ENCODE data around the gene TTLL11.
A peak's percentile ranks its signal among the peaks of the same experiment; 100 is the strongest.

GRCh38 chr9:121895818-121896544 is 197.1 kb downstream of the TTLL11 start:
- TF ChIP-seq CTCF (IDR thresholded peaks at IDR 0.05): peak; percentile 23 to 48 (median 38)
- no peak for TF ChIP-seq POLR2A (IDR thresholded peaks at IDR 0.05)

All from uterus (tissue), 2 donors.